Endothelial cell of umbilical vein (primary cell): ENCODE data around the gene RNGTT. TPM values are rescaled to one million over a fixed set of nuclear protein-coding genes. Genes with fewer than 3 reads are reported as not detected.

Experiments
- BruUV-seq: library from RNA; stranded (reverse); fragments of 400-500 nt; replicated peaks from 2 replicates; lab custom pipeline; 2021; lab: Mats Ljungman, UMichigan
- CTCF ChIA-PET: fragments of 300-600, 350-600 bp; sonication (Branson Sonifier 250); formaldehyde crosslinking; loops from one replicate; lab custom pipeline; 2021; ENCODE audit warnings: antibody characterized with exemption, inconsistent platforms; lab: Charles Lee
- POLR2A ChIA-PET: fragments of 300-600, 350-600 bp; sonication (Branson Sonifier 250); formaldehyde crosslinking; loops from one replicate; lab custom pipeline; 2021; ENCODE audit warnings: antibody characterized with exemption, inconsistent platforms; lab: Charles Lee
- DNase-seq: peaks from one replicate; pipeline ENCODE4 v3.0.0-alpha.2; 2011; ENCODE audit warnings: low read depth, low spot score
- FAIRE-seq: peaks from 2 replicates; lab custom pipeline; 2011; peaks lifted over from hg19 to GRCh38; lab: Jason Lieb, UNC
- H2AFZ ChIP-seq: 2 replicates; pipeline ENCODE4 v1.6.0; 2012; ENCODE audit warnings: low read depth, low read length, control low read depth, inconsistent platforms
- H3K27ac ChIP-seq: 2 replicates; pipeline ENCODE4 v1.5.1; 2011; ENCODE audit warnings: low read depth, mild to moderate bottlenecking, control low read depth, low read length, moderate library complexity; ENCODE audit not compliant: insufficient read depth
- H3K27me3 ChIP-seq, 2 experiments: 2 replicates each; pipeline versions ENCODE4 v1.6.0 to v1.6.1; 2011; ENCODE audit warnings: low read length in 2 of 2, mixed read lengths in 1 of 2; ENCODE audit not compliant: control insufficient read depth in 2 of 2, insufficient read depth in 2 of 2
- H3K36me3 ChIP-seq, 2 experiments: 2 replicates in 1 of 2; 3 replicates in 1 of 2; pipeline ENCODE4 v1.5.1; 2011; ENCODE audit warnings: low read length in 2 of 2, mild to moderate bottlenecking in 1 of 2, moderate library complexity in 1 of 2; ENCODE audit not compliant: control insufficient read depth in 2 of 2, insufficient read depth in 2 of 2; ENCODE audit errors: extremely low read depth in 1 of 2
- H3K4me1 ChIP-seq: 3 replicates; pipeline ENCODE4 v1.5.1; 2011; ENCODE audit warnings: mild to moderate bottlenecking, low read length; ENCODE audit not compliant: control insufficient read depth, insufficient read depth; ENCODE audit errors: extremely low read depth
- H3K4me2 ChIP-seq: 2 replicates; pipeline ENCODE4 v1.6.1; 2011; ENCODE audit warnings: low read length, control low read depth, mixed read lengths; ENCODE audit not compliant: insufficient read depth
- H3K4me3 ChIP-seq, 3 experiments: fragments of 200-600 bp in 1 of 3; sonication (generic), shearing (Covaris generic) in 1 of 3; replicated peaks in 1 of 3; 2 replicates each; pipeline ENCODE4 v1.5.1; 2011 to 2016; ENCODE audit warnings: control low read depth in 3 of 3, low read length in 3 of 3, mild to moderate bottlenecking in 2 of 3, inconsistent platforms in 1 of 3, low read depth in 1 of 3, moderate library complexity in 1 of 3; ENCODE audit not compliant: insufficient read depth in 1 of 3
- H3K79me2 ChIP-seq: 2 replicates; pipeline ENCODE4 v1.6.0; 2012; ENCODE audit warnings: low read length, inconsistent platforms; ENCODE audit not compliant: control insufficient read depth, insufficient read depth
- H3K9ac ChIP-seq: replicated peaks from 2 replicates; pipeline ENCODE3; 2011; ENCODE audit warnings: low read length, control low read depth; ENCODE audit not compliant: insufficient read depth; ENCODE audit errors: extremely low read depth
- H3K9me1 ChIP-seq: replicated peaks from 3 replicates; pipeline ENCODE4 v1.6.0; 2011; ENCODE audit warnings: mild to moderate bottlenecking, low read length; ENCODE audit not compliant: control insufficient read depth, insufficient read depth; ENCODE audit errors: extremely low read depth
- H3K9me3 ChIP-seq: replicated peaks from 2 replicates; pipeline ENCODE4 v1.5.1; 2012; ENCODE audit warnings: low read length, inconsistent platforms; ENCODE audit not compliant: control insufficient read depth, insufficient read depth
- H4K20me1 ChIP-seq: replicated peaks from 2 replicates; pipeline ENCODE3; 2011; ENCODE audit warnings: mild to moderate bottlenecking, low read length; ENCODE audit not compliant: control insufficient read depth, insufficient read depth; ENCODE audit errors: extremely low read depth
- EZH2 ChIP-seq: IDR thresholded peaks from 2 replicates; pipeline ENCODE4 v1.6.1; 2012; ENCODE audit warnings: borderline replicate concordance, low read depth, mild to moderate bottlenecking, moderate library complexity, low read length, inconsistent platforms; ENCODE audit not compliant: severe bottlenecking
- FOS ChIP-seq: IDR thresholded peaks from 2 replicates; pipeline ENCODE4 v1.6.1; 2011; ENCODE audit warnings: mild to moderate bottlenecking, low read length, moderate library complexity, borderline replicate concordance; ENCODE audit not compliant: insufficient read depth
- GATA2 ChIP-seq: IDR thresholded peaks from 2 replicates; pipeline ENCODE4 v1.7.0; 2011; ENCODE audit warnings: low read depth, mild to moderate bottlenecking, moderate library complexity, mixed read lengths, low read length; ENCODE audit not compliant: insufficient read length, insufficient read depth
- POLR2A ChIP-seq: IDR thresholded peaks from 2 replicates; pipeline ENCODE4 v1.6.1; 2012; ENCODE audit warnings: low read depth, mild to moderate bottlenecking, control low read depth, low read length
- dilution Hi-C: fragments of 300-500 bp; cut with MboI; formaldehyde crosslinking; loops from one replicate; pipeline ENCODE4 v1.15.0; 2019; ENCODE audit warnings: low sequenced_read_pairs; ENCODE audit not compliant: extremely low pct_ligation_motif_present
- intact Hi-C: fragments of 100-400 bp; cut with micrococcal nuclease; formaldehyde crosslinking; loops from one replicate; pipeline ENCODE4 v1.10.0; 2022
- polyA plus RNA-seq, 4 experiments: library from polyadenylated mRNA; depleted of rRNA in 3 of 4; stranded (reverse) in 3 of 4; unstranded in 1 of 4; fragments of >200 nt; gene quantifications; 2 replicates each; pipeline versions ENCODE4 v1.2.1 to v1.2.3, GENCODE V29; 2011 to 2012; ENCODE audit warnings: missing spikeins in 1 of 4
- total RNA-seq: library from RNA; stranded (reverse); gene quantifications from 2 replicates; pipeline ENCODE4 v1.2.3, GENCODE V29; 2021
- TF ChIP-seq, protein P1 (sequence below), 2 donors: IDR thresholded peaks; 1 replicate in 1 of 2; 2 replicates in 1 of 2; pipeline ENCODE4 v1.5.1; 2011; ENCODE audit warnings: low read length in 2 of 2, mild to moderate bottlenecking in 2 of 2, moderate library complexity in 2 of 2, control low read depth in 1 of 2, inconsistent platforms in 1 of 2, low read depth in 1 of 2; ENCODE audit not compliant: insufficient read depth in 1 of 2; ENCODE audit errors: extremely low read depth in 1 of 2

RNGTT gene
- total and polyA plus RNA-seq, 2 donors (not counting 3 experiments of a cell fraction or from before 2014, with no cell fraction given), result 2.1 to 13.1 TPM

DNA sequence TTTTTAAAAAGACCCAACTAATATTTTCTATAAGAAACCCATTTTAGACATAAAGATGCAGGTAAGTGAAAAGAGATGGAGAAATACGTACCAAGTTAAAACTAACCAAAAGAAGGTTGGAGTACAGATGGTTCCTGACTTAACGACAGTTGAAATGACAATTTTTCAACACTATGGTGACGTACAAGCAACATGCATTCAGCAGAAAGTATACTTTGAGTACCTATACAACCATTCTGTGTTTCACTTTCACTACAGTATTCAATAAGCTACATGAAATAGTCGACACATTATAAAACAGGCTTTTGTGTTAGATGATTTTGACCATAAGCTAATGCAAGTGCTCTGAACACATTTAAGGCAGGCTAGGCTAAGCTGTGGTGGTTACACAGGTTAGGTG lies 228.9 kb downstream of the RNGTT start:
- intact Hi-C loops (no loop called here), dilution Hi-C loops (no loop called here)
- ChIA-PET POLR2A (no interaction called here), CTCF (no interaction called here)
- no peak overlapping the region for H3K27ac ChIP-seq
- H3K27me3 ChIP-seq, result no peaks in the 10 kb centered on the region
- no peak overlapping the region for H2AFZ ChIP-seq
- H3K9ac ChIP-seq, result no peak overlapping the region
- no peaks in the 10 kb centered on the region for H3K9me3 ChIP-seq
- FAIRE-seq, result no peak
- TF ChIP-seq POLR2A, result no peak
- no peak for TF ChIP-seq FOS
- no peaks in the 10 kb centered on the region for H3K36me3 ChIP-seq
- no peak overlapping the region for H3K4me2 ChIP-seq
- H3K4me3 ChIP-seq, result no peak overlapping the region
- no TSS peak for BruUV-seq
- peaks cover 6% of the 10 kb centered on the region for H3K4me1 ChIP-seq
- DNase-seq, result no peak
- H3K79me2 ChIP-seq, result no peaks in the 10 kb centered on the region
- no peaks in the 10 kb centered on the region for H4K20me1 ChIP-seq
- no peaks in the 10 kb centered on the region for H3K9me1 ChIP-seq

DNA sequence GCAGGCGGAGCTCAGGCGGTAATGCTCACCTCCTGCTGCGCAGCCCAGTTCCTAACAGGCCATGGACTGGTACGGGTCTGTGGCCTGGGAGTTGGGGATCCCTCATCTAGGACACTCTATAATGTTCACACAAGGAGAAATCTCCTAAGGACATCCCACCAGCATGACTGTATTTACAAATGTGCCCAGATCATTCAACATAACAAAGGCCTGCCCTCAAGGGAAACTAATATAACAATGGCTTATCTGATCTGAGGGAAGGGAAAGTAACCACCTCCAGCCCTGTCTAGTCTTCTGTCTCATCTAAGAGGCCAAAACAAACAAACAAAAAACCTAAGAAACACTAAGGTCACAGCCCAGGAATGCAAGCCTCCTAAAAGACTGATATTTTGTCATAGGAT lies 232.8 kb downstream of the RNGTT start:
- no peaks in the 10 kb centered on the region for H4K20me1 ChIP-seq
- FAIRE-seq (peak; percentile 57), DNase-seq (peak; percentile 50)
- no peaks in the 10 kb centered on the region for H3K9me3 ChIP-seq
- intact Hi-C loops, result no loop called here
- dilution Hi-C loops, result no loop called here
- H3K4me2 ChIP-seq, result no peak overlapping the region
- POLR2A ChIA-PET, result no interaction called here
- BruUV-seq, result no TSS peak
- no peaks in the 10 kb centered on the region for H3K36me3 ChIP-seq
- no peak overlapping the region for H2AFZ ChIP-seq
- H3K27ac ChIP-seq, result peak overlapping the region; percentile 35
- no peak overlapping the region for H3K9ac ChIP-seq
- peak; percentile 76 for TF ChIP-seq GATA2
- no peak for TF ChIP-seq EZH2
- TF ChIP-seq POLR2A, result no peak
- TF ChIP-seq, protein P1, sequence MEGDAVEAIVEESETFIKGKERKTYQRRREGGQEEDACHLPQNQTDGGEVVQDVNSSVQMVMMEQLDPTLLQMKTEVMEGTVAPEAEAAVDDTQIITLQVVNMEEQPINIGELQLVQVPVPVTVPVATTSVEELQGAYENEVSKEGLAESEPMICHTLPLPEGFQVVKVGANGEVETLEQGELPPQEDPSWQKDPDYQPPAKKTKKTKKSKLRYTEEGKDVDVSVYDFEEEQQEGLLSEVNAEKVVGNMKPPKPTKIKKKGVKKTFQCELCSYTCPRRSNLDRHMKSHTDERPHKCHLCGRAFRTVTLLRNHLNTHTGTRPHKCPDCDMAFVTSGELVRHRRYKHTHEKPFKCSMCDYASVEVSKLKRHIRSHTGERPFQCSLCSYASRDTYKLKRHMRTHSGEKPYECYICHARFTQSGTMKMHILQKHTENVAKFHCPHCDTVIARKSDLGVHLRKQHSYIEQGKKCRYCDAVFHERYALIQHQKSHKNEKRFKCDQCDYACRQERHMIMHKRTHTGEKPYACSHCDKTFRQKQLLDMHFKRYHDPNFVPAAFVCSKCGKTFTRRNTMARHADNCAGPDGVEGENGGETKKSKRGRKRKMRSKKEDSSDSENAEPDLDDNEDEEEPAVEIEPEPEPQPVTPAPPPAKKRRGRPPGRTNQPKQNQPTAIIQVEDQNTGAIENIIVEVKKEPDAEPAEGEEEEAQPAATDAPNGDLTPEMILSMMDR (IDR thresholded peaks at IDR 0.05; ENCODE audit: extremely low read depth in 1 of 2, insufficient read depth in 1 of 2, low read depth in 1 of 2, low read length in 2 of 2), result no peak
- H3K79me2 ChIP-seq, result no peaks in the 10 kb centered on the region
- H3K4me3 ChIP-seq, result no peak overlapping the region
- peaks cover 6% of the 10 kb centered on the region for H3K4me1 ChIP-seq
- CTCF ChIA-PET, result no interaction called here
- H3K9me1 ChIP-seq, result no peaks in the 10 kb centered on the region
- no peaks in the 10 kb centered on the region for H3K27me3 ChIP-seq
